ENCODE data around the gene RUNX1. TPM values are rescaled to one million over a fixed set of nuclear protein-coding genes. Genes with fewer than 3 reads are reported as not detected.

Gene RUNX1
- total RNA-seq, 2 experiments from 2014 or later, result 36.5 to 37.2 TPM

DNA sequence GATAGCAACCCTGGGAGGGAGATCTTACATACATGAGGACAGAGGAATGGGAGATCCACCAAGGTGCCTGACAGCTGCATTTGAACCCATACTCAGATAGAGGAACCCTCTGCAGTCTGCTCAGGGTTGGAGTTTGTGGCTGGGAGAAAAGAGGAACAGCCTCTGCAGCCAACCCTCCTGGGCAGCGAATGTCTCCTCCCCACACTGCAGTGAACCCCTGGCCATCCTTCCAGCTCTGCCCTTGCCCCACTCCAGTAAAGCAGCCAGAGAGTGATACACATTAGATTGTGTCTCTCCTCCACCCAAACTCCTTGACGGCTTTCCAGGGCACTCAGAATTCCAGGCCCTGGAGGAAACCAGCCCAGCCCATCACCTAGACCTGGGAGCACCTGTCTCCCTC is 137.7 kb downstream of the RUNX1 start:
- POLR2A ChIA-PET, result no interaction called here
- CTCF ChIA-PET, result no interaction called here

DNA sequence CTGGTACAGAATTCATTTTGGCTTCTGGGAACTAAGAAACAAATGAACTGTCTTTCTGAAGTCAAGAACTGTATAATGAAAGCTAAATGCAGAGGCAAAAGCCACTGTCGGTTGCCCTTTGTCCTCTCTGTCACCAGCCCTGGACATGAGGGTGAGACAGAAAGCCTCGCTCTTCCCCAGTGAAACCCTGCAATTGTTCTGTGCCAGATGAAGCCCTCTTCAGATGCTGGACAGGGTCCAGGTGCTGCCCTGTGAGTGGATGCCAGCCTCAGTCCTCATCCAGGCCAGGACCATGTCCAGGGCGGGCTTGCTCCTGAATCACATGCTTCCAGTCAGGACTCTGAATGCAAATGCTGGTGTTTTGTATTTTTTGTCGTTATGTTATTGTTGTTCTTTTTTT is 138.7 kb downstream of the RUNX1 start:
- POLR2A ChIA-PET, result no interaction called here

DNA sequence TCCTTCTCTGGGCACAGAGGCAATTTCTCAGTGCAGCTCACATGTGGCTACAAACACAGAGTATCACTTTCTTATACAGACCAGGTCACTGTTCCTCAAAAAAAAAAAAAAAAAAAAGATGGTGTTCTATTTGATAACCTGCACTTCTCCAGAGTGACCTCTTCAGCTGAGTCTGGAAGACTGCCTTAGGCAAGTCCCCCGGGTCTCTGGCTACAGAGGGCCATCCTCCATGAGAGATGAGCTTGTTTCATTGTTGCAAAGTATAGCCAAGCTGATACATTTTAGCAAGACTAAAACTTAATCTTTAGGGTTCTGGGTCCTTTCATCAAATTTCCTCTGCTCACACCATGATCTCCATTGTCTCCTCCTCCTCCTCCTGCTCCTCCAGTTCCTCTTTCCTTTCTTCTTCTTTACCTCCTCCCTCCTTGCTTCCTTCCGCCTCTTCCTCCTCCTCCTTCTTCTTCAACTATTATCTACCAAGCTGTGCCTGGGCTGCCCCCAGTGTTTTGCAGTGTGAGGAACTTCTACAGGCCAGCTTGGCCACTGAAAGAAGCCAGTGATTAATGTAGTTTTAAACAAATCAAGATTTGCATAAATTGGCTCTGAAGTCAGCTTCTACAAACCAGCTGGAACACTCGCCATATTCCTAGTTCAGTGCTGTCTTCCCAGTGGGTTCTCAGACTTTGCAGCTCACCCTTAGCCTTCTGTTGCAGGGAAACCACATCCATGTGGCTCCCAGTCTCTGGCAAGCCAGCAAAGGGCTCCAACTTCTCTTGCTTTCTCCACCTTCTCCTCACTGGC is 139.4 kb downstream of the RUNX1 start:
- ChIA-PET CTCF (no interaction called here), POLR2A (interaction anchor here (0.7 kb wide), 1 partner anchor 146 kb away, joined by 4 read pairs; no protein-coding TSS in a partner anchor)

More for the DNA sequence above, 138.7 kb downstream of the RUNX1 start:
- CTCF ChIA-PET, result no interaction called here

DNA sequence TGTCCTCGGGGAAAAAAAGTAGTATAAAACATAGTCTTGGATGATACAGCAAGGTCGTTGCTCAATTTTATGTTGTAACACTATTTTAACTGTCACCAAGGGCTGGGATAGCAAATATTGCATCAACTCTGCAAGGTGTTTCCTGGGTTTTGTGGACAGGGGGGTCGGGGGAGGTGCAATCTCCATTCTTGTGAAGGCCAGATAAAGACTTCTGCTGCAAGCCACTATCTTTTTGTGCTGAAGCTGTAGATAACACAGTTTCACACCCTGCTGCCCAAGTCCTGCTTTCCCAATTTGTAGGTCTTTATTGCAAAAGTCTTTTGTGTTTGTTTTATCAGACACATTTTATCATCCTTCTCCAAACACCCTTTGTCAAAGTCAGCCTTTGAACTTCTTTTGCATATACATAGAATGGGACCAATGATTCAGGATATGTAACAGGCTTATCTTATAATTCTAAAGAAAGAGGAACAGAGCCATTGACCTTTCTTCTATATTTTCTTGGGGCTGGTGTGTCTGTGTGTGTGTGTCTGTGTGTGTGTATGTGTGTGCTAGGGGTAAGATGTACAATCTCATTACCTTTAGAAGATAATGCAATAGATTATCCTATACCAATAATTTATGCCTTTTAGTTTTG is 140.6 kb downstream of the RUNX1 start:
- POLR2A ChIA-PET, result no interaction called here
- CTCF ChIA-PET, result no interaction called here

DNA sequence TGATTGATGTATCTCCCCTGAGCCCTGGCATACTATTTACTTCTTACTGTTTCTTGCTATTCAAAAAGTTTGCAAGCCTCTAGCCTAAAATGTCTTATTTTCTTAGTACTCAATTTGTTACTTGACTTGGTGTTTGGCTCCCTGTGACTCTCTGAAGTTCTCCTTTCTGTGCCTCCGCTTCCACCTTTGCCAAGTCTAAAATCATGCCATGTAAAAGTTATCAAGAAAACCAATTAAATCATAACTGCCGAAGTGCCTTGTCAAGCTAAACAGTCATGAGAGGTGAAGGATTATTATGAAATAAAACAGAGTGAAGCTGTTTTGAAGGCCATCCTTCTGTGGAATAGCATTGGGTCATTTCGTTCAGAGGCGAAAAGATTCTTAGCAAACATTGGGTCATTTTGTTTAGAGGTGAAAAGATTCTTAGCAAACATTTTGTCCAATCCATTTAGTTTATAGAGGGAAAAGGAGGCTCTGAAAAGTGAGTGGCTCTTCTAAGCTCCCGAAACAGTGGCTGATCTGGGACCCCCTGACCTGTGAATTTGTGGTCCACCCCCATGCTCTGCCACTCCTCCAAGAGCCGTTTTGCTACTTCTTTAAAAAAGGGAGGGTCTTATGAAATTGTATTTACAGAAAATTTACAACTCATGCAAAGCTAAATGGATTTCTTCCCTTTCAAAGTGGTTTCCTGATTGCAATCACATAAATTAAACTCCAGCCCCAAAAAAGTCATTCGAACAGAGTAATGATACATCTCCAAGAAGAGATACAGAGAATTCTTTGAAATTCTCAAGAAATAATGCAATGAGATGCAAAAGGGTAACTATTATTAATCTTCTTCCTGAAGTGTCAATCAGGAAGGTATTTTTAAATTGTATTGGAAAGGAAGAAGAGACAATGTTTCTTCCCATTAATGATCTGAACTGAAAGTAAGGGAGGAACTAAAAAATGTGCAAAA is 141.4 kb downstream of the RUNX1 start:
- ChIA-PET POLR2A (no interaction called here), CTCF (interaction anchor here (1.5 kb wide), 1 partner anchor 9 kb away, joined by 3 read pairs; no protein-coding TSS in a partner anchor)

DNA sequence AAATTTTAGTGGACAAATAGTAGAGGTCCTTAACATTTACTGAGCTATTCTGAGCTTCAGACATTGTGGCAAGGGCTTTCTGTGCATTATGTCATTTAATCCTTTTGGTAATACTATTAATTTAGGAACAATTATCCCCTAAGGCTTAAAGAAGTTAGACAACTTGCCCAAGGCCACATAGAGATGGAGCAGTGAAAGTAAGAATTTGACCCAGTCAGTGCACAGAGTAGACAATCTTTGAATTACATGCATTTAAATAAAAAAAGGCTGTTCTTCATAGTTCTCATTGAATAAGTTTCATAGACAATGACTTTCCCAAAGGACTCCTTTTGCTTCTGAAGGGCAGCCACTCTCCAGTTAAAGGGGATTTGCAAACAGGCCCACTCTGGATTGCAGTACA is 142.7 kb downstream of the RUNX1 start:
- POLR2A ChIA-PET, result no interaction called here

DNA sequence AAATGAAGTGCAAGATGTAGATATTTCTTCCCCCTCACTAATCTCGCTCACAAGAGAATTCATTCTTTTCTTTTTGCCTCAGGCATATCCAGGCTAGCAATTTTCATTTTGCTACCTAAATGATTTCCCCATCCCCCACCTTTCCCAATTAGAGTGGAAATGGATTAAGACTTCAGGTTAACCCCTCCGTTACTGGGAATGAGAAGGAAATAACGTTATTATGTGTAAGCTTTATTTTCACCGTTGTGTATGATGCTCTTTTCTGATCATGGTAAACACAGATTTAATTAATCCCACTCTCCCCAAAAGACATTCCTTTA is 143.9 kb downstream of the RUNX1 start:
- POLR2A ChIA-PET, result no interaction called here
- CTCF ChIA-PET, result interaction anchor here (0.6 to 1.1 kb wide), 2 partner anchors 28 to 50 kb away, joined by 3 read pairs; no protein-coding TSS in a partner anchor

More for the DNA sequence above, 142.7 kb downstream of the RUNX1 start:
- CTCF ChIA-PET, result interaction anchor here (1.1 to 1.5 kb wide), 2 partner anchors 10 to 27 kb away, joined by 3 read pairs; no protein-coding TSS in a partner anchor

DNA sequence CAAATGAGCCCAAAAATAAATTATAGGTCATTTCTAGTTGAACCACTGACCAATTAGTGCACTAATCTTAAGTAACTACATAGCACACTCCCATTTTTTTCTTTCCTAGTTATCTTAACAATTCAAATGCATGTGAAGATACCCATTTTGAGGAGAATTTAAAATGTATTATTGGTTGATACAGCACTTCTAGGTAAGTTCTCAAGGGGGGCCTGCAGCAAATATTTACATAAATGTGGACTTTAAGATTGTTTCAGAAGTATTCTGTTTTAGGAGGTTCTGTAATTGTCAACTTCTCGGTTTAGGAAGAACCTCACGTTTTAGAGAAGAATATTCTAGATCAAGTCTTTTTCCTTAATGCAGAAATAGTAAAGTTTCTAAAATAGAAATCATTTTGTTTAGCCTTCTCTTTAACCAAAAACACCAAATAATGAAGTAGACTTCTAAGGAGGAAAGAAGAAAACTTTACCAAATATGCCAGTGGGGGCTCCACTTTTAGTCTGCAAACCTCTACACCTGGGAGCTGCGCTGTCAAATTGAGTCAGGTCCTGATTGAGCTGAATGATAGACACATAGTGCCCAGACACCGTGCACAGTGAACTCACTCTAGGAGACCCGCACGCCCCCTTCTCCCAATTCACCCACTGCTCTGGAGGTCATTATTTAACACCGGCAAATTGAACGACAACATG is 144.4 kb downstream of the RUNX1 start:
- ChIA-PET POLR2A (no interaction called here), CTCF (no interaction called here)

DNA sequence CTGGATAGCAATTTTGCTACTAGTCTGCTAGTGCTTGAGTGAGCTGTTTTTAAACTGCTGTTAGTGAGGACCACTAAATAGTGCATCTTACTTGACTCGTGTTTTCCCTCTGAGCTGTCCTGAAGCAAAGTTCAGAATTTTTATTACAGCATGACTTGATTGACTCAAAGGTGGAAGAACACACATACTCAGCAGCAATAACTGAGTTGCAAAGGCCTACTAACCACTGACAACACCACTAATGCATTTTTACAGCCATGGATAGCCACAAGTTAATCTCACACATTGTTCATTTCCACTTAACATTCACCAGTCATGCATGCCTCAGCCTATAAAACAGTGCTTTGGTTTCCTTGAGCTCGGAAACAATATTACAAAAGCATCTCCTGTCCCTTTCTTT is 148.7 kb downstream of the RUNX1 start:
- ChIA-PET CTCF (interaction anchor here (0.9 to 1.5 kb wide), 3 partner anchors 11 to 500 kb away, joined by 3 to 7 read pairs (median 3); no protein-coding TSS in a partner anchor), POLR2A (no interaction called here)

DNA sequence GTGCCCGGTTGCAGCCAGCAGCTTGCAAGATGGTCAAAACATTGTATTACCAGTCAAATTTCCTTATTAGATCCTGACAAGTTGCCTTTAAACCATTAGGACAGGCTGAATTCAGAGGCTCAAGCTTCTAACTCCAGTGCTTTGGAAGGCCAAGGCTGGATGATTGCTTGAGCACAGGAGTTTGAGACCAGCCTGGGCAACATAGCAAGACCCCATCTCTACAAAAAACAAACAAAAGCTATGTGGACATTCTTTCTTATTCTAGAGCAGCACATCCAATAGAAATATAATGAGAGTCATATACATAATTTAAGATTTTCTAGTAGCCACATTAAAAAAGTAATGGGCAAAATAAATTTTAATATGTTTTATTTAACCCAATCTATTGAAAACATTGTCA is 149.3 kb downstream of the RUNX1 start:
- POLR2A ChIA-PET, result no interaction called here
- CTCF ChIA-PET, result interaction anchor here (0.9 to 1.5 kb wide), 3 partner anchors 10 to 501 kb away, joined by 3 to 7 read pairs (median 3); no protein-coding TSS in a partner anchor

DNA sequence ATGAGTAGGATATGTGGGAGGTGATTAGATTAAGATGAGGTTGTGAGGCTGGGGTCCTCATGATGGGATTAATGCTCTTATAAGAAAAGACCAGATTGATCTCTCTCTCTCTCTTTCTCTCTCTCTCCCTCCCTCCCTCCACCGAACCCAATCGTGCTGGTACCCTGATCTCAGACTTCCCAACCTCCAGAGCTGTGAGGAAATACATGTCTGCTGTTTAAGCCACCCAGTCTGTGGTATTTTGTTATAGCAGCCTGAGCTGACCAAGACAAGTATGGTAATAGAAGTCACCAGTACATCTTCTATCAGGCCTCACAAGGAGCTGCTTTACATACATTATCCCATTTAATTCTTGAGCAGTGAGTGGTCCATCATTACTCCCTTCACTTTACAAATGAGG is 149.8 kb downstream of the RUNX1 start:
- ChIA-PET POLR2A (no interaction called here), CTCF (interaction anchor here (0.9 to 1.5 kb wide), 3 partner anchors 10 to 501 kb away, joined by 3 to 7 read pairs (median 3); no protein-coding TSS in a partner anchor)

DNA sequence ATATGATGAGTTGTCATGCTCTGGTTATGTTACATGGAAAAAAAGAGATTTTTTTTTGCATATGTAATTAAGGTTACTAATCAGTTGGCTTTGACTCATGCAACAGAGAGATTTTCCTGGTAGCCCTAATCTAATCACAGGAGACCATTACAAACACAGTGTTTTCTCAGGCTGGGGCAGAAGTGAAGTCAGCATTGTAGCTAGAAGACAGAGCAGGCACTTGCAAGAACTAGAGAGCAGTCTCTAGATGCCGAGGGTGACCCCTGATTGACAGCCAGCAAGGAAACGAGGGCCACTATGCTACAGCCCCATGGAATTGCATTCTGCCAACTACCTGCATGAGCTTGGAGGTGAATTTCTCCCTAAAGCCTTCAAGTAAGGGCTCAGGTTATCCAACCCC is 151.3 kb downstream of the RUNX1 start:
- CTCF ChIA-PET, result interaction anchor here (0.5 kb wide), 1 partner anchor 38 kb away, joined by 4 read pairs; no protein-coding TSS in a partner anchor

DNA sequence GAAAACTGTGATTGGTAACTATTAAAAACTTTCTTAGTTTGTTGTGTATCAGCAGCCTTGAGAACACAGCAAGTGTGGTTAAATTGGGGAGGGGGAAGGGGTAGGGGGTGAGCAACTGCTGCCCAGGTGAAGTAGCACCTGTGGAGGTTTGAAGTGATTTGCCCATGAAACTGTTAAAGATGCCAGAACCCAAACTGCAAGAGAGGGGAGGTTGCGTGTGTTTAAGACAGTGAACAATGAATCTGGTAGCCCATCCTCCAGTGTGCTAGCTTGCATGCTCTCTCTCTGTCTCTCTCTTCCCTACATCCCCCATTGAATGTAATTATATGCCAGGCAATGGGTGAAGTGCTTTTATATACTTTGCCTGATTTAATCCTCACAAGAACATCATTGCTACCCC is 154.7 kb downstream of the RUNX1 start:
- CTCF ChIA-PET, result no interaction called here
- POLR2A ChIA-PET, result no interaction called here

More for the DNA sequence above, 151.3 kb downstream of the RUNX1 start:
- POLR2A ChIA-PET, result interaction anchor here (0.8 kb wide), 1 partner anchor 10 kb away, joined by 3 read pairs; no protein-coding TSS in a partner anchor

DNA sequence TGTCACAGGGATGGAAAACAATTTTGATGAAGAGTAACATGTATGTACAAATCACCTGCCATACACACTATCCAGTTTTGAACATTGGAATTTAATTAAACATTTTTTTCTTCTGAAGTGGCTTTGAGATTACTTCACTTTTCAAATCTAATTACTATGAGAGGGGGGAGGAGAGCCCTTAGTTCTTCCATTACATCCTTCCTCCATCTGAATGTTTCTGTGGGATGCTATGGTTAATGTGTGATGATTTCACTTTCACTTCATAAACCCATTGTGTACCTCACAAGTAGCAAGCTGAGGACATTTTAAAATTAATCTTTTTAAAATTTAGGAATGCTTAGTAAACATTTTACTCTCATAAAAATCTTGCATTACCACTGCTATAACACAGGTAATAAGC is 156.9 kb downstream of the RUNX1 start:
- ChIA-PET CTCF (interaction anchor here (1.2 kb wide), 1 partner anchor 47 kb away, joined by 4 read pairs; no protein-coding TSS in a partner anchor), POLR2A (interaction anchor here (1.4 kb wide), 1 partner anchor 28 kb away, joined by 3 read pairs; no protein-coding TSS in a partner anchor)

DNA sequence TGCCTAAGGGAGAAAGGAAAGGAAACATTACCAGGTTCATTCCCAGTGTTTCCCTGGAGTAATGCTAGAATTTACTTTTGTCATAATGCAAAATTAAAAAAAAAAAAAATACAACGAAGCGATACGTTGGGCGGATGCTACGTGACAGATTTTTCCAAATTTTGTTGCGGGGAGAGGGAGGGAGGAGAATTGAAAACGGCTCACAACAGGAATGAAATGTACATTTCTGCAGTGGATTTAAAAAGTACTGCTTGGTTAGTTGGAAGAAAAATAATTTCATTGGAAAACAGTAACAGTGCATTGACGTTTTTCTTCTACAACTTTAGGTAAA is 157.5 kb downstream of the RUNX1 start:
- CTCF ChIA-PET, result interaction anchor here (2.6 kb wide), 1 partner anchor 135 kb away, joined by 10 read pairs; no protein-coding TSS in a partner anchor
- POLR2A ChIA-PET, result no interaction called here

DNA sequence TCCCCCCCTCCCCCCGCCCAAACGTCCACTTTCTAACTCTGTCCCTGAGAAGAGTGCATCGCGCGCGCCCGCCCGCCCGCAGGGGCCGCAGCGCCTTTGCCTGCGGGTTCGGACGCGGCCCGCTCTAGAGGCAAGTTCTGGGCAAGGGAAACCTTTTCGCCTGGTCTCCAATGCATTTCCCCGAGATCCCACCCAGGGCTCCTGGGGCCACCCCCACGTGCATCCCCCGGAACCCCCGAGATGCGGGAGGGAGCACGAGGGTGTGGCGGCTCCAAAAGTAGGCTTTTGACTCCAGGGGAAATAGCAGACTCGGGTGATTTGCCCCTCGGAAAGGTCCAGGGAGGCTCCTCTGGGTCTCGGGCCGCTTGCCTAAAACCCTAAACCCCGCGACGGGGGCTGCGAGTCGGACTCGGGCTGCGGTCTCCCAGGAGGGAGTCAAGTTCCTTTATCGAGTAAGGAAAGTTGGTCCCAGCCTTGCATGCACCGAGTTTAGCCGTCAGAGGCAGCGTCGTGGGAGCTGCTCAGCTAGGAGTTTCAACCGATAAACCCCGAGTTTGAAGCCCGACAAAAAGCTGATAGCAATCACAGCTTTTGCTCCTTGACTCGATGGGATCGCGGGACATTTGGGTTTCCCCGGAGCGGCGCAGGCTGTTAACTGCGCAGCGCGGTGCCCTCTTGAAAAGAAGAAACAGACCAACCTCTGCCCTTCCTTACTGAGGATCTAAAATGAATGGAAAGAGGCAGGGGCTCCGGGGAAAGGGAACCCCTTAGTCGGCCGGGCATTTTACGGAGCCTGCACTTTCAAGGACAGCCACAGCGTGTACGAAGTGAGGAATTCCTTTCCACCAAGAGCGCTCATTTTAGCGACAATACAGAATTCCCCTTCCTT is 158.1 kb downstream of the RUNX1 start:
- CTCF ChIA-PET, result interaction anchor here (1.1 to 3.2 kb wide), 14 partner anchors 9 to 206 kb away, joined by 3 to 26 read pairs (median 8); no protein-coding TSS in a partner anchor
- POLR2A ChIA-PET, result interaction anchor here (1.4 to 3.9 kb wide), 6 partner anchors 41 to 157 kb away, joined by 5 to 53 read pairs (median 22); no protein-coding TSS in a partner anchor

DNA sequence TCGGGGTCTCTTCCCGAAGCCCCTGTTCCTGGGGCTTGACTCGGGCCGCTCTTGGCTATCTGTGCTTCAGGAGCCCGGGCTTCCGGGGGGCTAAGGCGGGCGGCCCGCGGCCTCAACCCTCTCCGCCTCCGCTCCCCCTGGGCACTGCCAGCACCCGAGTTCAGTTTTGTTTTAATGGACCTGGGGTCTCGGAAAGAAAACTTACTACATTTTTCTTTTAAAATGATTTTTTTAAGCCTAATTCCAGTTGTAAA is 158.7 kb downstream of the RUNX1 start:
- ChIA-PET CTCF (interaction anchor here (0.8 to 3.2 kb wide), 25 partner anchors 10 to 468 kb away, joined by 3 to 28 read pairs (median 4); no protein-coding TSS in a partner anchor), POLR2A (interaction anchor here (0.8 to 3.9 kb wide), 13 partner anchors 42 to 258 kb away, joined by 3 to 53 read pairs (median 14); no protein-coding TSS in a partner anchor)
